Heart left ventricle (tissue), 16 donors: Measurements from ENCODE around the gene BICRAL. TPM values are rescaled to one million over a fixed set of nuclear protein-coding genes. Genes with fewer than 3 reads are reported as not detected.

Experiments
- ATAC-seq, 4 donors: fragments of 200-7000 bp; cut with Tn5 transposase; one replicate each; pipeline ENCODE4 v1.9.1; 2020 to 2022; ENCODE audit warnings: moderate library complexity in 4 of 4, mild to moderate bottlenecking in 3 of 4, moderate number of reproducible peaks in 1 of 4
- DNase-seq, 5 donors: peaks; one replicate each; pipeline ENCODE4 v3.0.0-alpha.2; 2020
- H3K27ac ChIP-seq, 12 donors: fragments of 200-600 bp; sonication (generic) in 4 of 12; one replicate each; pipeline versions ENCODE4 v1.5.0 to v1.8.0; 2016 to 2022; ENCODE audit warnings: mild to moderate bottlenecking in 2 of 12
- H3K27me3 ChIP-seq, 9 donors: fragments of 200-600 bp; sonication (generic) in 2 of 9; one replicate each; pipeline versions ENCODE4 v1.5.1 to v1.8.0; 2016 to 2022; ENCODE audit warnings: mild to moderate bottlenecking in 3 of 9
- H3K36me3 ChIP-seq, 9 donors: fragments of 200-600 bp; sonication (generic) in 2 of 9; one replicate each; pipeline versions ENCODE4 v1.5.0 to v1.8.0; 2018 to 2022; ENCODE audit warnings: mild to moderate bottlenecking in 2 of 9
- H3K4me1 ChIP-seq, 12 donors: fragments of 200-600 bp; sonication (generic) in 4 of 12; one replicate each; pipeline versions ENCODE4 v1.5.0 to v1.8.0; 2016 to 2022; ENCODE audit warnings: mild to moderate bottlenecking in 3 of 12
- H3K4me3 ChIP-seq, 12 donors: fragments of 200-600 bp; sonication (generic) in 4 of 12; one replicate each; pipeline versions ENCODE4 v1.5.0 to v1.8.0; 2017 to 2022; ENCODE audit warnings: mild to moderate bottlenecking in 9 of 12, moderate library complexity in 4 of 12
- H3K9me3 ChIP-seq, 12 donors: fragments of 200-600 bp; sonication (generic) in 4 of 12; one replicate each; pipeline versions ENCODE4 v1.5.0 to v1.8.0; 2016 to 2022; ENCODE audit warnings: mild to moderate bottlenecking in 1 of 12
- CTCF ChIP-seq, 12 donors: fragments of 200-600 bp; sonication (generic) in 4 of 12; IDR thresholded peaks; one replicate each; pipeline versions ENCODE4 v1.5.0 to v1.8.0; 2018 to 2022; ENCODE audit warnings: antibody characterized with exemption in 12 of 12, mild to moderate bottlenecking in 5 of 12
- POLR2A ChIP-seq, 2 donors: fragments of 450-650 bp; IDR thresholded peaks; one replicate each; pipeline ENCODE4 v1.6.1; 2017; ENCODE audit warnings: antibody characterized with exemption in 2 of 2, mild to moderate bottlenecking in 2 of 2, moderate library complexity in 2 of 2
- WGBS, 4 donors: extraction: QIAGEN DNeasy Blood & Tissue Kit in 2 of 4; methylation state at CpG; one replicate each; pipeline versions ENCODE4 v1.1.5 to v1.1.7; 2013 to 2018; 5-methylcytosine and 5-hydroxymethylcytosine counted together
- intact Hi-C, 10 donors: fragments of 100-400 bp; cut with DNase I; formaldehyde crosslinking; loops; one replicate each; pipeline versions ENCODE4 v1.11.1 to v1.14.2; 2022
- polyA plus RNA-seq, 2 donors: library from polyadenylated mRNA; stranded (reverse); fragments of 200-250 nt; gene quantifications; one replicate each; pipeline ENCODE4 v1.2.3, GENCODE V29; 2013
- total RNA-seq, 9 donors: library from RNA; depleted of rRNA in 2 of 9; stranded (reverse); fragments of >200 nt in 2 of 9; fragmentation: NEBNext Ultra II Directional in 3 of 9; extraction: Animal tissue kit (Norgen Biotek cat#: 25700) in 3 of 9; gene quantifications; one replicate each; pipeline versions ENCODE4 v1.1.0 to v1.2.4, GENCODE V29; 2016 to 2023
- donor health status: ischemic (EF 13 %, LVEDD 7.1; RV severe dilation, severe dysfunction).
- donor health status: healthy with polysubstance abuse.
- donor health status: DM: no; HTN: yes; CAD: no.
- donor health status: DM: no; HTN: no; CAD: no.
- donor health status: ischemic (EF 25% LVEDD 6.9; RV normal size, moderate dysfunction).
- donor health status: ischemic (EF 25% LVEDD 5.7; RV mildly dilated, moderate dysfunction).
- donor health status: healthy.
- donor health status: DM: yes; HTN: yes; CAD: no.
- donor health status: ischemic (EF 35%, LVEDD 5.7; RV mildly dilated, moderate dysfunction).
- donor health status: nonischemic (EF 11% LVEDD 7.7; RV severe dilation, severe dysfunction).
- donor health status: DM: yes; HTN: yes; CAD: no.
- donor health status: PGD.
- donor health status: ischemic (EF 29% LVEDD 5.4; RV normal size, mild dysfunction).
- donor health status: nonischemic (EF 23%, LVEDD 6.1; RV moderate dilation, normal function).

BICRAL gene
- total and polyA plus RNA-seq, 11 donors = 2.5 to 17.1 (median 11.7) TPM

GRCh38 chr6:42779521-42779920, 2.3 kb upstream of the BICRAL start:
- Histone ChIP-seq H3K4me3 (no peak overlapping the region), H3K9me3 (no peaks in the 10 kb centered on the region), H3K4me1 (peaks cover 0 to 43% (median 5%) of the 10 kb centered on the region in 12 donors), H3K27me3 (no peaks in the 10 kb centered on the region), H3K27ac (no peak overlapping the region), H3K36me3 (no peaks in the 10 kb centered on the region)
- ATAC-seq (no peak), DNase-seq (no peak)
- intact Hi-C loops = no loop called here
- TF ChIP-seq CTCF (IDR thresholded peaks at IDR 0.05) (no peak), POLR2A (IDR thresholded peaks at IDR 0.05) (no peak)
- 94 to 96% (median 96%) methylated on average over 6 of the region's 6 CpGs for WGBS, 4 donors

- H3K4me1 ChIP-seq = peaks cover 0 to 47% (median 19%) of the 10 kb centered on the region in 12 donors
- no peak for DNase-seq
- intact Hi-C loops = loop anchor here in 8 of 10 donors (2.0 to 5.0 kb wide), 6 partner anchors 31 to 201 kb away; partner anchors contain the start of genes RPL7L1 (in 3 of the 8), TBCC (in 3 of the 8) and PPP2R5D (in 1 of the 8)
- no peaks in the 10 kb centered on the region for H3K36me3 ChIP-seq
- TF ChIP-seq POLR2A (IDR thresholded peaks at IDR 0.05) = no peak
- TF ChIP-seq CTCF (IDR thresholded peaks at IDR 0.05) = no peak
- H3K27me3 ChIP-seq = no peaks in the 10 kb centered on the region
- peak overlapping the region; percentile 63 to 97 (median 90) for H3K4me3 ChIP-seq
- H3K9me3 ChIP-seq = no peaks in the 10 kb centered on the region
- no peak for ATAC-seq
- H3K27ac ChIP-seq = peak overlapping the region; percentile 98 to 100 (median 100)
- WGBS, 4 donors = 0 to 1% (median 0%) methylated on average over 4 of the region's 4 CpGs
These were observed 381 bp upstream of the BICRAL start for GRCh38 chr6:42781546-42781795.

- Histone ChIP-seq H3K27me3 (no peaks in the 10 kb centered on the region), H3K4me1 (peaks cover 3 to 51% (median 29%) of the 10 kb centered on the region in 12 donors), H3K27ac (peak overlapping the region; percentile 98 to 100 (median 100)), H3K36me3 (no peaks in the 10 kb centered on the region), H3K9me3 (no peaks in the 10 kb centered on the region), H3K4me3 (peak overlapping the region; percentile 63 to 97 (median 90))
- intact Hi-C loops = loop anchor here in 9 of 10 donors (1.0 to 5.0 kb wide), 8 partner anchors 35 to 200 kb away; partner anchors contain the start of genes TBCC (in 8 of the 9), RPL7L1 (in 3 of the 9) and PPP2R5D (in 1 of the 9)
- WGBS, 4 donors = 0 to 1% (median 0%) methylated on average over 25 to 51 of the region's 51 CpGs
- peak in 1 of 2 donors; percentile 70 for TF ChIP-seq POLR2A (IDR thresholded peaks at IDR 0.05)
- TF ChIP-seq CTCF (IDR thresholded peaks at IDR 0.05) = no peak
- ATAC-seq (peak; percentile 47 to 82 (median 80)), DNase-seq (peak; percentile 82 to 89 (median 86))
These were observed 881 bp downstream of the BICRAL start for GRCh38 chr6:42782689-42783176.

- no peaks in the 10 kb centered on the region for H3K9me3 ChIP-seq
- no peak for TF ChIP-seq CTCF (IDR thresholded peaks at IDR 0.05)
- no peak for TF ChIP-seq POLR2A (IDR thresholded peaks at IDR 0.05)
- ATAC-seq (peak; percentile 30 to 79 (median 70)), DNase-seq (peak; percentile 75 to 91 (median 85))
- 0% methylated on average over 25 to 79 of the region's 79 CpGs for WGBS, 4 donors
- intact Hi-C loops = loop anchor here in 8 of 10 donors (2.0 to 5.0 kb wide), 6 partner anchors 36 to 199 kb away; partner anchors contain the start of genes TBCC (in 6 of the 8), RPL7L1 (in 3 of the 8) and PPP2R5D (in 1 of the 8)
- H3K27me3 ChIP-seq = no peaks in the 10 kb centered on the region
- peak overlapping the region; percentile 63 to 97 (median 90) for H3K4me3 ChIP-seq
- peaks cover 3 to 51% (median 33%) of the 10 kb centered on the region in 12 donors for H3K4me1 ChIP-seq
- H3K27ac ChIP-seq = peak overlapping the region; percentile 98 to 100 (median 100)
- H3K36me3 ChIP-seq = peaks cover 0 to under 1% (median 0%) of the 10 kb centered on the region in 9 donors
These were observed 1.5 kb downstream of the BICRAL start for GRCh38 chr6:42783177-42783875.
